HS-27A (cell line): ENCODE data around the gene DNAJC28.
"Not testable (repeated sequence)": the region's sequence is repeated elsewhere in the genome, so short reads cannot be mapped to it uniquely, and the experiment has no call there.

Source experiments
- DNase-seq: peaks from one replicate; pipeline ENCODE4 v3.0.0-alpha.2; 2012; ENCODE audit warnings: low read depth, missing footprints

DNAJC28 gene

GRCh38 chr21:33481314-33481943 is 10.1 kb downstream of the DNAJC28 start:
- no peak for DNase-seq

GRCh38 chr21:33480481-33481103 is 10.9 kb downstream of the DNAJC28 start:
- DNase-seq = no peak

DNA sequence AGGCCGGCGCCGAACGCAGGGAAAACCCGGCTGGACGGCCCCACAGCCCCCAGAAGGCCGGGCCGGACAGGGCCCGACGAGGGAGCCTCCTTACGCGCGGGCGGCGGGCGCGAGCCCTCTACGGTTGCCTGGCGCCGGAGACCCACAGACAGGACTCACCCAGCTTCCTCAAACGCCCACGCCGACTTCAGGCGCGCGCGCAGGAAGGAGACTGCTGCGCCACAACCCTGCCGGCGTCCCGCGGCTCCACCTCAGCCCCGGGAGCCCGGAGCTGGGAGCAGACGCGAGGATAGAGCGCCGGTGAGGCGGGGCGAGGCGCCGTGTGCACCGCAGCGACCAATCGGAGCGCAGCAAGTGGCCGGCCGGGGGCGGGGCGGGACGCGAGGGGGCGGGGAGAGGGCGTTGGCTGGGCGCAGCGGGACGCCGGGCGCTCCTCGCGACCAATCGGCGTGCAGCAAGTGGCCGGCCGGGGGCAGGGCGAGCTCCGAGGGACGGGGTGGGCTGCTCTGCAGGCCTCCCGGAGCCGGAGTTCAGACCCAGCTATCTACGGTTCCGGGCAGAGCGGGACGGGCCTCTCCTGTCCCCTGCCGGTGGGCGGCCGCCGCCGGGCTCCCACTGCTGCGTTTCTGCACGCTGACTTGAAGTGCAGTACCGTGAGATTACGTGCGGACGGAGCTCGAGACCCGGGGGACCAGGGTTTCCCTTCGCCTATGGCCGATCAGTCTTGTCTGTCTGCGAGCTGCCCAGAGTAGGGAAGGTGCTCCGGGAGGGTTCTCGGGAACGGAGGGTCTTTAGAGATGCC is 11.6 kb downstream of the DNAJC28 start, which contains the start of gene TMEM50B:
Gene TMEM50B, minus strand, starts transcription at position 296 of the 802 bp plus-strand sequence. CDS start 11,089 bp downstream, outside the sequence.
- DNase-seq = peak; percentile 76

GRCh38 chr21:33478935-33479678 is 12.4 kb downstream of the DNAJC28 start:
- DNase-seq = peak; percentile 17

GRCh38 chr21:33478182-33478581 is 13.3 kb downstream of the DNAJC28 start:
- DNase-seq = no peak

DNA sequence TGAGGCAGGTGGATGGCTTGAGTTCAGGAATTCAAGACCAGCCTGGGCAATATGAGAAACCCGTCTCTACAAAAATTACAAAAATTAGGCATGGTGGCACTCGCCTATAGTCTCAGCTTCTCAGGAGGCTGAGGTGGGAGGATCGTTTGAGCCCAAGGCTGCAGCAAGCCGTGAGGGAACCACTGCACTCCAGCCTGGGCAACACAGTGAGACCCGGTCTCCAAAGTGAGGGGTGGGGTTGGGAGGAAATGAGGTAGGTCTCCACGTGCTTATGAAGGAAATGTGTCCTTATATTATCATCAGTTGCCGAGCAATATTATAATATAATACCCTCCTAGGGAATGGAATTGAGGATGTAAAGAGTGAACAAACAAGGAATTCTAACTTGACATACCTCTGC is 14.4 kb downstream of the DNAJC28 start:
- DNase-seq = no peak

DNA sequence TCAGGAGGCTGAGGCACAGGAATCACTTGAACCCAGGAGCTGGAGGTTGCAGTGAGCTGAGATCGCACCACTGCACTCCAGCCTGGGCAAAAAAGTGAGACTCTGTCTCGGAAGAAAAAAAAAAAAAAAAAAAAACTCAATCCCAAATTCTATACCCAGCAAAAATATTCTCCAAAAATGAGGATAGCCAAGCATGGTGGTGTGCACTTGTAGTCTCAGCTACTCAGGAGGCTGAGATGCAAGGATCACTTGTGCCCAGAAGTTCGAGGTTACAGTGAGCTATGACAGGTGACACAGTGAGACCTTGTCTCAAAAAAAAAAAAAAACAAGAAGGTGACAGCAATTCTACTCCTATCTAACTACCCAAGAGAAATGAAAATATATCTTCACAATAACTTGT is 18.2 kb downstream of the DNAJC28 start:
- no peak for DNase-seq

- no peak for DNase-seq
These were observed 20.8 kb downstream of the DNAJC28 start for GRCh38 chr21:33470701-33471100.

- DNase-seq = not testable (repeated sequence)
These were observed 22.3 kb downstream of the DNAJC28 start for GRCh38 chr21:33469183-33469582.

GRCh38 chr21:33461538-33462250 is 29.8 kb downstream of the DNAJC28 start:
- DNase-seq = no peak

GRCh38 chr21:33458861-33459260 is 32.7 kb downstream of the DNAJC28 start:
- DNase-seq = no peak

DNA sequence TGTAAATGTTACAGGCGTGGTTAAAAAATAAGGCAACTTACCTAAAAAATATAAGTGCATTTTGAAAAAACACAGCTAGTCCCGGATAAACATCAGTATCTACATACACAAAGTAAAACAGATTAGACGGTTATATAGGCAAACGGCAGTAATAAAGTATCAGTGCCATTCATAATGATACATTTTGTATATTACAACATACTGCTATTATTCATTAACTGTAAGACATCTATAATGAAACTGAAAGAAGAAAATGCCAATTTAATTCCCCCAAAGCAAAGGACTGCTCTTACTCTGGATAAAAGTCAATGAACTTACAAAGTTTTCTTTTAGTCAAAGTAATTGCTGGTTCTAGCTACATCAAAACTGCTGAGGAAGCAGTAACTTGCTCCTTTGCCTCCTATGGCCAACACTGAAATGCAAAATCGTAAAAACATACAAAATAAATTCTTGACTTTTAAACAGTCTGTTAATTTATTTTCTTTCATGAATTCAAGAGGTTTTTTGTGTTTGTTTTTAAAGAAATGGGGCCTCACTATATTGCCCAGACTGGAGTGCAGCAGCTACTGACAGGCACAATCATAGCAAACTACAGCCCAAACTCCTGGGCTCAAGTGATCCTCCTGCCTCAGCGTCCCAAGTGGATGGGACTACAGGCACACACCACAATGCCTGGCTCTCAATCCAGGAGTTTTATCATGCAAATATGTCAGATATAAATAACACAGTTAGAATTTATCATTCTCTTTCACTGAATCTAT is 35.6 kb downstream of the DNAJC28 start:
- no peak for DNase-seq

GRCh38 chr21:33452362-33452761 is 39.2 kb downstream of the DNAJC28 start:
- no peak for DNase-seq

- DNase-seq = no peak
These were observed 39.9 kb downstream of the DNAJC28 start for GRCh38 chr21:33451634-33452071.

- no peak for DNase-seq
These were observed 41.9 kb downstream of the DNAJC28 start for GRCh38 chr21:33449616-33450015.

GRCh38 chr21:33446620-33447019 is 44.9 kb downstream of the DNAJC28 start:
- DNase-seq = not testable (repeated sequence)

GRCh38 chr21:33444499-33444898 is 47.0 kb downstream of the DNAJC28 start:
- DNase-seq = no peak

- DNase-seq = no peak
These were observed 48.3 kb downstream of the DNAJC28 start for GRCh38 chr21:33443194-33443593.

GRCh38 chr21:33441489-33442477 is 49.7 kb downstream of the DNAJC28 start:
- no peak for DNase-seq
